Endothelial cell of umbilical vein (primary cell): ENCODE data around the gene TNFRSF8. TPM values are rescaled to one million over a fixed set of nuclear protein-coding genes. Genes with fewer than 3 reads are reported as not detected.

ENCODE experiments used
- BruUV-seq: library from RNA; stranded (reverse); fragments of 400-500 nt; replicated peaks from 2 replicates; lab custom pipeline; 2021; lab: Mats Ljungman, UMichigan
- CTCF ChIA-PET: fragments of 300-600, 350-600 bp; sonication (Branson Sonifier 250); formaldehyde crosslinking; loops from one replicate; lab custom pipeline; 2021; ENCODE audit warnings: antibody characterized with exemption, inconsistent platforms; lab: Charles Lee
- POLR2A ChIA-PET: fragments of 300-600, 350-600 bp; sonication (Branson Sonifier 250); formaldehyde crosslinking; loops from one replicate; lab custom pipeline; 2021; ENCODE audit warnings: antibody characterized with exemption, inconsistent platforms; lab: Charles Lee
- DNase-seq: peaks from one replicate; pipeline ENCODE4 v3.0.0-alpha.2; 2011; ENCODE audit warnings: low read depth, low spot score
- FAIRE-seq: peaks from 2 replicates; lab custom pipeline; 2011; peaks lifted over from hg19 to GRCh38; lab: Jason Lieb, UNC
- H2AFZ ChIP-seq: 2 replicates; pipeline ENCODE4 v1.6.0; 2012; ENCODE audit warnings: low read depth, low read length, control low read depth, inconsistent platforms
- H3K27ac ChIP-seq: 2 replicates; pipeline ENCODE4 v1.5.1; 2011; ENCODE audit warnings: low read depth, mild to moderate bottlenecking, control low read depth, low read length, moderate library complexity; ENCODE audit not compliant: insufficient read depth
- H3K27me3 ChIP-seq, 2 experiments: 2 replicates each; pipeline versions ENCODE4 v1.6.0 to v1.6.1; 2011; ENCODE audit warnings: low read length in 2 of 2, mixed read lengths in 1 of 2; ENCODE audit not compliant: control insufficient read depth in 2 of 2, insufficient read depth in 2 of 2
- H3K36me3 ChIP-seq, 2 experiments: 2 replicates in 1 of 2; 3 replicates in 1 of 2; pipeline ENCODE4 v1.5.1; 2011; ENCODE audit warnings: low read length in 2 of 2, mild to moderate bottlenecking in 1 of 2, moderate library complexity in 1 of 2; ENCODE audit not compliant: control insufficient read depth in 2 of 2, insufficient read depth in 2 of 2; ENCODE audit errors: extremely low read depth in 1 of 2
- H3K4me1 ChIP-seq: 3 replicates; pipeline ENCODE4 v1.5.1; 2011; ENCODE audit warnings: mild to moderate bottlenecking, low read length; ENCODE audit not compliant: control insufficient read depth, insufficient read depth; ENCODE audit errors: extremely low read depth
- H3K4me2 ChIP-seq: 2 replicates; pipeline ENCODE4 v1.6.1; 2011; ENCODE audit warnings: low read length, control low read depth, mixed read lengths; ENCODE audit not compliant: insufficient read depth
- H3K4me3 ChIP-seq, 3 experiments: fragments of 200-600 bp in 1 of 3; sonication (generic), shearing (Covaris generic) in 1 of 3; replicated peaks in 1 of 3; 2 replicates each; pipeline ENCODE4 v1.5.1; 2011 to 2016; ENCODE audit warnings: control low read depth in 3 of 3, low read length in 3 of 3, mild to moderate bottlenecking in 2 of 3, inconsistent platforms in 1 of 3, low read depth in 1 of 3, moderate library complexity in 1 of 3; ENCODE audit not compliant: insufficient read depth in 1 of 3
- H3K79me2 ChIP-seq: 2 replicates; pipeline ENCODE4 v1.6.0; 2012; ENCODE audit warnings: low read length, inconsistent platforms; ENCODE audit not compliant: control insufficient read depth, insufficient read depth
- H3K9ac ChIP-seq: replicated peaks from 2 replicates; pipeline ENCODE3; 2011; ENCODE audit warnings: low read length, control low read depth; ENCODE audit not compliant: insufficient read depth; ENCODE audit errors: extremely low read depth
- H3K9me1 ChIP-seq: replicated peaks from 3 replicates; pipeline ENCODE4 v1.6.0; 2011; ENCODE audit warnings: mild to moderate bottlenecking, low read length; ENCODE audit not compliant: control insufficient read depth, insufficient read depth; ENCODE audit errors: extremely low read depth
- H3K9me3 ChIP-seq: replicated peaks from 2 replicates; pipeline ENCODE4 v1.5.1; 2012; ENCODE audit warnings: low read length, inconsistent platforms; ENCODE audit not compliant: control insufficient read depth, insufficient read depth
- H4K20me1 ChIP-seq: replicated peaks from 2 replicates; pipeline ENCODE3; 2011; ENCODE audit warnings: mild to moderate bottlenecking, low read length; ENCODE audit not compliant: control insufficient read depth, insufficient read depth; ENCODE audit errors: extremely low read depth
- EZH2 ChIP-seq: IDR thresholded peaks from 2 replicates; pipeline ENCODE4 v1.6.1; 2012; ENCODE audit warnings: borderline replicate concordance, low read depth, mild to moderate bottlenecking, moderate library complexity, low read length, inconsistent platforms; ENCODE audit not compliant: severe bottlenecking
- FOS ChIP-seq: IDR thresholded peaks from 2 replicates; pipeline ENCODE4 v1.6.1; 2011; ENCODE audit warnings: mild to moderate bottlenecking, low read length, moderate library complexity, borderline replicate concordance; ENCODE audit not compliant: insufficient read depth
- GATA2 ChIP-seq: IDR thresholded peaks from 2 replicates; pipeline ENCODE4 v1.7.0; 2011; ENCODE audit warnings: low read depth, mild to moderate bottlenecking, moderate library complexity, mixed read lengths, low read length; ENCODE audit not compliant: insufficient read length, insufficient read depth
- JUN ChIP-seq: IDR thresholded peaks from 2 replicates; pipeline ENCODE4 v1.6.1; 2011; ENCODE audit warnings: borderline replicate concordance, low read depth; ENCODE audit not compliant: insufficient read length, insufficient read depth
- MYC ChIP-seq: IDR thresholded peaks from one replicate; pipeline ENCODE4 v1.6.1; 2011; ENCODE audit warnings: mild to moderate bottlenecking, low read depth, low read length
- POLR2A ChIP-seq: IDR thresholded peaks from 2 replicates; pipeline ENCODE4 v1.6.1; 2012; ENCODE audit warnings: low read depth, mild to moderate bottlenecking, control low read depth, low read length
- POLR2AphosphoS5 ChIP-seq: IDR thresholded peaks from 2 replicates; pipeline ENCODE4 v1.6.1; 2012; ENCODE audit warnings: low read depth, mild to moderate bottlenecking, control low read depth, low read length, moderate library complexity; ENCODE audit not compliant: insufficient read depth
- dilution Hi-C: fragments of 300-500 bp; cut with MboI; formaldehyde crosslinking; loops from one replicate; pipeline ENCODE4 v1.15.0; 2019; ENCODE audit warnings: low sequenced_read_pairs; ENCODE audit not compliant: extremely low pct_ligation_motif_present
- intact Hi-C: fragments of 100-400 bp; cut with micrococcal nuclease; formaldehyde crosslinking; loops from one replicate; pipeline ENCODE4 v1.10.0; 2022
- polyA plus RNA-seq, 4 experiments: library from polyadenylated mRNA; depleted of rRNA in 3 of 4; stranded (reverse) in 3 of 4; unstranded in 1 of 4; fragments of >200 nt; gene quantifications; 2 replicates each; pipeline versions ENCODE4 v1.2.1 to v1.2.3, GENCODE V29; 2011 to 2012; ENCODE audit warnings: missing spikeins in 1 of 4
- total RNA-seq: library from RNA; stranded (reverse); gene quantifications from 2 replicates; pipeline ENCODE4 v1.2.3, GENCODE V29; 2021
- TF ChIP-seq, protein P1 (sequence below): IDR thresholded peaks from 2 replicates; pipeline ENCODE4 v1.6.1; 2011; ENCODE audit not compliant: insufficient read depth, insufficient read length
- TF ChIP-seq, protein P2 (sequence below), 2 donors: IDR thresholded peaks; 1 replicate in 1 of 2; 2 replicates in 1 of 2; pipeline ENCODE4 v1.5.1; 2011; ENCODE audit warnings: low read length in 2 of 2, mild to moderate bottlenecking in 2 of 2, moderate library complexity in 2 of 2, control low read depth in 1 of 2, inconsistent platforms in 1 of 2, low read depth in 1 of 2; ENCODE audit not compliant: insufficient read depth in 1 of 2; ENCODE audit errors: extremely low read depth in 1 of 2

The TNFRSF8 gene
- total and polyA plus RNA-seq, 2 donors (not counting 3 experiments of a cell fraction or from before 2014, with no cell fraction given), result 0.47 TPM; not detected in 1

DNA sequence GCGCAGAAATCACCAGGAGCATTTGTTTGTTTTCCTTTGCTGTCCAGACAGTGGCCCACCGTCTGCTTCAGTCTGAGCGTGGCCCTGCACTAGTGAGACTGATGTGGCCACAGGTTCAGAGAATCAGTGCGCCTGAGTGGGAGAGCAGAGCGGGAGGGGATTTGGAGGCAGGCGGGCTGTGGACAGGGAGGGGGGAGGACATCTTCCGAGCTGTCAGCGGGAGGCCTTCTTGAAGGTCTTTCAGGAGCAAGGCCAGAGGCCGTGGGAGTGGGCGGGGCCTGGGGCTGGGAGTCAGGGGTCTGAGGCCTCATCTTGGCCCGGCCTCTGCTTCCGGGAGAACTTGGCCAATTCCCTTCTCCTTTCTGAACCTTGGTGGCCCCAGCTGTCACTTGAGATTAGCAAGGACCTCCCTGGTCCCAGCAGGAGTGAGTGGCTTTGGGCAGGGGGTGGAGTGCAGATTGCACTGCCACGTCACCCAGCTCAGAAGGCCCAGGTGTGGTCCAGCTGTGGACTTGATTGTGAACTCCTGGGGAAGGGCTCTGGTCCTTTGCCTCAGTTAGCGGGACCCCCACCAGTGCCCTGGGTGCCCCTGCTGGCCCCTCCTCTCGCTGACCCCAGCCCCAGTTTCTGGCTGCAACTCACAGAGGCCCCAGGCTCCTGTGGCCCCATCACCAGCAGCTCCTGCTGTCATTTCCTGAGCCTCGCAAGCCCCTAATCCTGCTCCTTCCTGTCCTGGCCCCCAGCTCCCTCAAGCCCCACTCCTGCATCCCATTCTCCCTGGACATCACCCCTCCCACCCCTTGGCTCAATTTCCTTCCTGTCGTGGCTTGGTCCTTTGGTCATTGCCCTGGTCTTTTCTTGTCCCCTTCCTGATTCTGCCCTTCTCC, 112.1 kb downstream of the TNFRSF8 start:
- dilution Hi-C loops (no loop called here), intact Hi-C loops (no loop called here)
- Histone ChIP-seq H2AFZ (no peak overlapping the region), H3K9me3 (no peaks in the 10 kb centered on the region), H3K27ac (peak overlapping the region; percentile 46), H3K4me2 (no peak overlapping the region), H3K79me2 (peaks cover 32% of the 10 kb centered on the region), H3K4me1 (peaks cover 43% of the 10 kb centered on the region), H3K27me3 (no peaks in the 10 kb centered on the region), H3K9ac (peak overlapping the region; percentile 17), H3K4me3 (no peak overlapping the region), H3K36me3 (no peaks in the 10 kb centered on the region), H4K20me1 (no peaks in the 10 kb centered on the region), H3K9me1 (no peaks in the 10 kb centered on the region)
- peak; percentile 51 for DNase-seq
- BruUV-seq, result no TSS peak
- CTCF ChIA-PET, result interaction anchor here (0.9 to 8.1 kb wide), 2 partner anchors 9 to 50 kb away, joined by 3 to 70 read pairs; no protein-coding TSS in a partner anchor
- POLR2A ChIA-PET, result no interaction called here
- TF ChIP-seq, protein P1, sequence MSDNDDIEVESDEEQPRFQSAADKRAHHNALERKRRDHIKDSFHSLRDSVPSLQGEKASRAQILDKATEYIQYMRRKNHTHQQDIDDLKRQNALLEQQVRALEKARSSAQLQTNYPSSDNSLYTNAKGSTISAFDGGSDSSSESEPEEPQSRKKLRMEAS, result no peak
- no peak for TF ChIP-seq FOS
- TF ChIP-seq JUN, result no peak
- TF ChIP-seq, protein P2, sequence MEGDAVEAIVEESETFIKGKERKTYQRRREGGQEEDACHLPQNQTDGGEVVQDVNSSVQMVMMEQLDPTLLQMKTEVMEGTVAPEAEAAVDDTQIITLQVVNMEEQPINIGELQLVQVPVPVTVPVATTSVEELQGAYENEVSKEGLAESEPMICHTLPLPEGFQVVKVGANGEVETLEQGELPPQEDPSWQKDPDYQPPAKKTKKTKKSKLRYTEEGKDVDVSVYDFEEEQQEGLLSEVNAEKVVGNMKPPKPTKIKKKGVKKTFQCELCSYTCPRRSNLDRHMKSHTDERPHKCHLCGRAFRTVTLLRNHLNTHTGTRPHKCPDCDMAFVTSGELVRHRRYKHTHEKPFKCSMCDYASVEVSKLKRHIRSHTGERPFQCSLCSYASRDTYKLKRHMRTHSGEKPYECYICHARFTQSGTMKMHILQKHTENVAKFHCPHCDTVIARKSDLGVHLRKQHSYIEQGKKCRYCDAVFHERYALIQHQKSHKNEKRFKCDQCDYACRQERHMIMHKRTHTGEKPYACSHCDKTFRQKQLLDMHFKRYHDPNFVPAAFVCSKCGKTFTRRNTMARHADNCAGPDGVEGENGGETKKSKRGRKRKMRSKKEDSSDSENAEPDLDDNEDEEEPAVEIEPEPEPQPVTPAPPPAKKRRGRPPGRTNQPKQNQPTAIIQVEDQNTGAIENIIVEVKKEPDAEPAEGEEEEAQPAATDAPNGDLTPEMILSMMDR (IDR thresholded peaks at IDR 0.05; ENCODE audit: extremely low read depth in 1 of 2, insufficient read depth in 1 of 2, low read depth in 1 of 2, low read length in 2 of 2), result no peak
- TF ChIP-seq POLR2A, result no peak
- no peak for TF ChIP-seq POLR2AphosphoS5
- no peak for TF ChIP-seq EZH2
- TF ChIP-seq GATA2, result no peak
- TF ChIP-seq MYC, result no peak
- peak; percentile 18 for FAIRE-seq
